Thoracic aorta (tissue), 2 donors: ENCODE measurements around the gene AGRP. TPM values are rescaled to one million over a fixed set of nuclear protein-coding genes. Genes with fewer than 3 reads are reported as not detected.

ENCODE experiments used
- ATAC-seq: fragments of 150-250 bp; one replicate; pipeline ENCODE4 v1.8.0; 2017; ENCODE audit warnings: low read depth; ENCODE audit not compliant: insufficient number of reproducible peaks, low FRiP score
- DNase-seq: peaks from one replicate; pipeline ENCODE4 v3.0.0-alpha.2; 2020; ENCODE audit warnings: low spot score
- H3K27ac ChIP-seq, 2 donors: fragments of 200-600 bp; sonication (generic); 1 replicate in 1 of 2; 2 replicates in 1 of 2; pipeline ENCODE4 v1.5.1; 2016; ENCODE audit warnings: mild to moderate bottlenecking in 2 of 2, moderate library complexity in 2 of 2
- H3K27me3 ChIP-seq: fragments of 200-600 bp; sonication (generic); replicated peaks from 2 replicates; pipeline ENCODE4 v1.6.0; 2016; ENCODE audit warnings: mild to moderate bottlenecking; ENCODE audit not compliant: insufficient read depth
- H3K36me3 ChIP-seq: fragments of 200-600 bp; sonication (generic); one replicate; pipeline ENCODE4 v1.5.1; 2016
- H3K4me1 ChIP-seq, 2 donors: fragments of 200-600 bp; sonication (generic); 1 replicate in 1 of 2; 2 replicates in 1 of 2; pipeline versions ENCODE4 v1.5.1 to v1.6.0; 2016; ENCODE audit warnings: low read depth in 2 of 2, mild to moderate bottlenecking in 1 of 2; ENCODE audit not compliant: control insufficient read depth in 1 of 2
- H3K4me3 ChIP-seq: fragments of 200-600 bp; sonication (generic); 2 replicates; pipeline ENCODE4 v1.5.1; 2016; ENCODE audit warnings: mild to moderate bottlenecking
- H3K9me3 ChIP-seq: fragments of 200-600 bp; sonication (generic); 2 replicates; pipeline ENCODE4 v1.5.1; 2016
- CTCF ChIP-seq: fragments of 200-600 bp; sonication (generic); IDR thresholded peaks from one replicate; pipeline ENCODE4 v1.5.1; 2019; ENCODE audit warnings: antibody characterized with exemption
- total RNA-seq, 2 donors: library from RNA; depleted of rRNA; stranded (reverse); fragments of >200 nt; gene quantifications; one replicate each; pipeline versions ENCODE4 v1.1.0 to v1.2.3, GENCODE V29; 2016

AGRP gene
- total RNA-seq, 2 donors from 2014 or later = not detected

GRCh38 chr16:67458121-67458641 is 25.2 kb downstream of the AGRP start:
- no peak for TF ChIP-seq CTCF
- peaks cover 3% of the 10 kb centered on the region for H3K36me3 ChIP-seq
- no peaks in the 10 kb centered on the region for H3K9me3 ChIP-seq
- peak overlapping the region; percentile 40 to 77 for H3K27ac ChIP-seq
- no peak for ATAC-seq
- no peak overlapping the region for H3K4me3 ChIP-seq
- H3K4me1 ChIP-seq = peaks cover 32 to 64% of the 10 kb centered on the region in 2 donors
- no peak for DNase-seq
- no peaks in the 10 kb centered on the region for H3K27me3 ChIP-seq

GRCh38 chr16:67457611-67458010 is 25.7 kb downstream of the AGRP start:
- H3K36me3 ChIP-seq = peaks cover 9% of the 10 kb centered on the region
- DNase-seq = no peak
- peaks cover 32 to 64% of the 10 kb centered on the region in 2 donors for H3K4me1 ChIP-seq
- H3K27me3 ChIP-seq = no peaks in the 10 kb centered on the region
- peak overlapping the region; percentile 18 to 77 for H3K27ac ChIP-seq
- ATAC-seq = no peak
- no peak overlapping the region for H3K4me3 ChIP-seq
- no peak for TF ChIP-seq CTCF
- no peaks in the 10 kb centered on the region for H3K9me3 ChIP-seq

GRCh38 chr16:67456391-67457081 is 26.8 kb downstream of the AGRP start:
- Histone ChIP-seq H3K27me3 (no peaks in the 10 kb centered on the region), H3K9me3 (no peaks in the 10 kb centered on the region), H3K27ac (peak overlapping the region; percentile 40), H3K4me3 (no peak overlapping the region), H3K36me3 (peaks cover 15% of the 10 kb centered on the region), H3K4me1 (peaks cover 32 to 58% of the 10 kb centered on the region in 2 donors)
- peak; percentile 52 for ATAC-seq
- TF ChIP-seq CTCF = peak; percentile 73
- peak; percentile 41 for DNase-seq

DNA sequence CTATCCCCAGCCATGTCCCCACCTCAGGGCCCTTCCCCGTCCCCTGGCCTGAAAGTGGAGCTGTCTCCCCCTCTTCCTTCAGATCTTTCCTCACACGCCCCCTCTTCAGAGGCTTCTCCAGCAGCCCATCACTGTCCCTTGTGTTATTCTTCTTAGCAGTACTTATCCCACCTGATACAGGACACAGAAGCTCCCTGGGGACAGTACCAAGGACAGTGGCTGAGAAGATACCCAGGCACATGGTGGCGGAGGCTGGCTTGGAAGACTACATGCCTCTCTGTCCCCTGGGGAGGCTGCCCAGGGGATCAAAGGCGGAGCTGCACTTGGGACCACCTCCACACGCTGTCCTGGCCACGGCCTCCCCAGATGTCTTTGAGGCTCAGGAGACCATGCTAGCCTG is 28.5 kb downstream of the AGRP start:
- Histone ChIP-seq H3K27ac (no peak overlapping the region), H3K27me3 (no peaks in the 10 kb centered on the region), H3K4me1 (peaks cover 28 to 61% of the 10 kb centered on the region in 2 donors), H3K9me3 (no peaks in the 10 kb centered on the region), H3K36me3 (peaks cover 17% of the 10 kb centered on the region), H3K4me3 (no peak overlapping the region)
- TF ChIP-seq CTCF = no peak
- ATAC-seq (no peak), DNase-seq (no peak)

DNA sequence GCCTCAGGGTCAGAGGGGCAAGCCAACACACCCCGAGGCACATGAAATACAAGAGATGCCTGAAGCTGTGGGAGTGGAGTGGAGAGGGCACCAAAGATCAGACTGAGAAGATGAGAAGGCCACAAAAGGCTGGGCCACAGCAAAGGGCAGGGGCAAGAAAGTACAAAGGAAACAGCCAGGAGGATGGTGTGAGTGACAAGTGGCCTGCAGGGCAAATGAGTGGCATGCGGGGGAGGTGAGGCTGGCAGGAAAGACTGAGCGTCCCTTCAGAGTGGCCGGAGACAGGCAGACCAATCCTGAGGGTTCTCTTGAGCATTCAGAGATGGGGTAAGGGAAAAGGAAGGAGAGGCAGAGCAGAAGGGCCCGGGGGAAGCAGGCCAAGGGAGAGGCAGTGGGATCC is 29.2 kb downstream of the AGRP start:
- ATAC-seq (no peak), DNase-seq (no peak)
- no peaks in the 10 kb centered on the region for H3K9me3 ChIP-seq
- peaks cover 17% of the 10 kb centered on the region for H3K36me3 ChIP-seq
- peaks cover 21 to 61% of the 10 kb centered on the region in 2 donors for H3K4me1 ChIP-seq
- H3K4me3 ChIP-seq = no peak overlapping the region
- no peaks in the 10 kb centered on the region for H3K27me3 ChIP-seq
- no peak overlapping the region for H3K27ac ChIP-seq
- TF ChIP-seq CTCF = no peak
